B cell (primary cell): ENCODE data around the gene U2AF2. TPM values are rescaled to one million over a fixed set of nuclear protein-coding genes. Genes with fewer than 3 reads are reported as not detected.
A peak's percentile ranks its signal among the peaks of the same experiment; 100 is the strongest.

Experiments used
- ATAC-seq: fragments of 200-7000 bp; cut with Tn5 transposase; one replicate; pipeline ENCODE4 v1.10.0; 2021; ENCODE audit warnings: low read depth, mild to moderate bottlenecking, moderate number of reproducible peaks, moderate library complexity
- CTCF ChIA-PET: fragments of 350-600 bp; sonication (Branson Sonifier 250); formaldehyde crosslinking; loops from one replicate; lab custom pipeline; 2021; ENCODE audit warnings: antibody characterized with exemption, inconsistent platforms; lab: Charles Lee
- POLR2A ChIA-PET: fragments of 350-600 bp; sonication (Branson Sonifier 250); formaldehyde crosslinking; loops from one replicate; lab custom pipeline; 2021; ENCODE audit warnings: antibody characterized with exemption; lab: Charles Lee
- DNase-seq: peaks from one replicate; pipeline ENCODE4 v3.0.0; 2013
- H2AFZ ChIP-seq: 2 replicates; pipeline ENCODE4 v1.6.1; 2012; ENCODE audit warnings: mild to moderate bottlenecking, low read depth, low read length; ENCODE audit not compliant: insufficient read depth, poor library complexity, severe bottlenecking
- H3K27ac ChIP-seq, 2 donors: 1 replicate in 1 of 2; 2 replicates in 1 of 2; pipeline ENCODE4 v1.5.1; 2012 to 2013; ENCODE audit warnings: low read length in 2 of 2, mild to moderate bottlenecking in 2 of 2, moderate library complexity in 1 of 2
- H3K27me3 ChIP-seq, 4 experiments: fragments of 200-600 bp in 1 of 4; sonication (generic) in 1 of 4; replicated peaks in 1 of 4; 1 replicate in 2 of 4; 2 replicates in 2 of 4; pipeline versions ENCODE4 v1.6.1 to v1.7.0; 2013 to 2016; ENCODE audit warnings: low read length in 3 of 4, mild to moderate bottlenecking in 2 of 4, mixed read lengths in 1 of 4, moderate library complexity in 1 of 4; ENCODE audit not compliant: insufficient read depth in 4 of 4, control insufficient read depth in 3 of 4; ENCODE audit errors: control extremely low read depth in 1 of 4
- H3K36me3 ChIP-seq, 2 experiments: replicated peaks in 1 of 2; 1 replicate in 1 of 2; 2 replicates in 1 of 2; pipeline versions ENCODE4 v1.6.1 to v1.7.1; 2013; ENCODE audit warnings: low read length in 1 of 2; ENCODE audit not compliant: insufficient read depth in 2 of 2, control insufficient read depth in 1 of 2; ENCODE audit errors: control extremely low read depth in 1 of 2, extremely low read depth in 1 of 2
- H3K4me1 ChIP-seq, 2 donors: fragments of 200-600 bp in 1 of 2; sonication (generic) in 1 of 2; 1 replicate in 1 of 2; 2 replicates in 1 of 2; pipeline versions ENCODE4 v1.5.1 to v1.6.1; 2013 to 2017; ENCODE audit warnings: low read length in 2 of 2; ENCODE audit not compliant: control insufficient read depth in 2 of 2, insufficient read depth in 2 of 2
- H3K4me2 ChIP-seq: replicated peaks from 2 replicates; pipeline ENCODE3; 2012; ENCODE audit warnings: mild to moderate bottlenecking, low read depth, low read length; ENCODE audit not compliant: poor library complexity, severe bottlenecking
- H3K4me3 ChIP-seq, 5 experiments: fragments of 200-600 bp in 1 of 5; sonication (generic) in 1 of 5; 1 replicate in 3 of 5; 2 replicates in 2 of 5; pipeline versions ENCODE4 v1.5.1 to v1.7.0; 2011 to 2016; ENCODE audit warnings: low read length in 4 of 5, mild to moderate bottlenecking in 4 of 5, low read depth in 2 of 5, control low read depth in 1 of 5, moderate library complexity in 1 of 5; ENCODE audit not compliant: insufficient read depth in 1 of 5; ENCODE audit errors: control extremely low read depth in 1 of 5, extremely low read depth in 1 of 5
- H3K79me2 ChIP-seq: fragments of 200-600 bp; sonication (generic); one replicate; pipeline ENCODE4 v1.6.0; 2016; ENCODE audit warnings: low read length; ENCODE audit not compliant: control insufficient read depth, insufficient read depth
- H3K9ac ChIP-seq: fragments of 200-600 bp; sonication (generic); 2 replicates; pipeline ENCODE4 v1.6.1; 2017; ENCODE audit warnings: mild to moderate bottlenecking, low read length, moderate library complexity
- H3K9me3 ChIP-seq, 3 donors: one replicate each; pipeline versions ENCODE4 v1.6.1 to v1.7.1; 2013; ENCODE audit warnings: low read length in 2 of 3; ENCODE audit not compliant: control insufficient read depth in 2 of 3, insufficient read depth in 1 of 3; ENCODE audit errors: control extremely low read depth in 1 of 3
- H4K20me1 ChIP-seq: 2 replicates; pipeline ENCODE4 v1.6.0; 2012; ENCODE audit warnings: mild to moderate bottlenecking, low read length; ENCODE audit not compliant: insufficient read depth, control insufficient read depth, poor library complexity, severe bottlenecking
- H3K27ac Mint-ChIP-seq: one replicate; pipeline ENCODE4 v1.8.0; 2021; ENCODE audit warnings: mixed read lengths
- H3K27me3 Mint-ChIP-seq: one replicate; pipeline ENCODE4 v1.8.0; 2021; ENCODE audit warnings: mixed read lengths
- H3K4me1 Mint-ChIP-seq: one replicate; pipeline ENCODE4 v1.8.0; 2021; ENCODE audit warnings: mixed read lengths
- H3K4me3 Mint-ChIP-seq: one replicate; pipeline ENCODE4 v1.8.0; 2021; ENCODE audit warnings: mixed read lengths
- H3K9me3 Mint-ChIP-seq: one replicate; pipeline ENCODE4 v1.8.0; 2022; ENCODE audit warnings: mixed read lengths; ENCODE audit not compliant: insufficient read depth
- EZH2 ChIP-seq: IDR thresholded peaks from 2 replicates; pipeline ENCODE4 v1.6.1; 2012; ENCODE audit warnings: borderline replicate concordance, low read depth, mild to moderate bottlenecking, moderate library complexity, low read length; ENCODE audit not compliant: insufficient read depth, poor library complexity, severe bottlenecking
- WGBS: methylation state at CpG from one replicate; pipeline ENCODE4 v1.1.5; 2013; ENCODE audit warnings: missing lambda C conversion rate; ENCODE audit not compliant: insufficient coverage; 5-methylcytosine and 5-hydroxymethylcytosine counted together
- intact Hi-C: fragments of 100-400 bp; cut with micrococcal nuclease; formaldehyde crosslinking; loops from one replicate; pipeline ENCODE4 v1.10.0; 2022
- polyA plus RNA-seq: library from polyadenylated mRNA; depleted of rRNA; stranded (reverse); fragments of >200 nt; gene quantifications from 2 replicates; pipeline ENCODE4 v1.2.3, GENCODE V29; 2012
- total RNA-seq, 2 donors: library from RNA; stranded (reverse); fragments of 120-200 nt in 1 of 2; gene quantifications; 1 replicate in 1 of 2; 2 replicates in 1 of 2; pipeline versions ENCODE4 v1.2.3 to v1.2.4, GENCODE V29; 2013 to 2022
- TF ChIP-seq, protein P1 (sequence below): fragments of 200-600 bp; IDR thresholded peaks from one replicate; pipeline ENCODE4 v1.8.0; 2022; ENCODE audit warnings: antibody characterized with exemption, mild to moderate bottlenecking

The U2AF2 gene
- total and polyA plus RNA-seq, 2 donors (not counting 1 experiment from before 2014, with no cell fraction given), result 275 to 300 TPM

DNA sequence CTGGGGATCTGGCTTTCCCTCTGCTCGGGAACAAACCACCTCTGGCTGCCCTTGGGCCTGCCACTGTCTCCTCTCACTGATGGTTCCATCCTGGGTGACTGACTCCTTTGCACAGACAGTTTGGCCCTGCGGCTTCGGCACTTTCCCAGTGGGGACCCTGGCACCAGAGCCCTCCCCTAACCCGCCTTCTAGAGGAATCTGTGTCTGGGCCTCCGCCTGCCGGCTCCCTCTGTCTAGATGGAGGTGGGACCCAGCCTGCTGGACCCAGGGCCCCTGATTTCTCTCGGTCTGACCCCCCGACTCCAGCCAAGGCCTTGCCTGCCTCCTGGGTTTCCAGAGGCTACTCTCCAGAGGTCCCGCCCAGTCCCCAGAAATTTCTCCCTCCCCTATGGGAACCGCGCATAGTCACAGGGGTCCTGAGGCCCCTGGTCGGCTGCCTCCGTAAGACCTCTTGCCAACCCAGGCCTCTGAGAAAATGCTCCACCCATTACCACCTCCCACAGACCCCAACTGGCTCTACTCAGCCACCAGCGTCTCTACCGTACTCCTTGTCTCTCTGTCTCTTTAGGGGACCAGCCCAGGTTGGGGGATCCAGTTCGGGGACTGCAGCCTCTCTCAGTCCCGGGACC lies 4.1 kb upstream of the U2AF2 start:
- Histone ChIP-seq H3K79me2 (peaks cover 32% of the 10 kb centered on the region), H3K4me2 (no peak overlapping the region), H3K4me3 (no peak overlapping the region), H3K4me1 (peaks cover 22 to 40% of the 10 kb centered on the region in 2 donors), H3K27ac (no peak overlapping the region), H2AFZ (no peak overlapping the region), H3K9ac (no peak overlapping the region), H3K9me3 (no peaks in the 10 kb centered on the region), H4K20me1 (peaks cover 4% of the 10 kb centered on the region), H3K36me3 (peaks cover 0 to 25% of the 10 kb centered on the region in 2 experiments), H3K27me3 (no peaks in the 10 kb centered on the region)
- ChIA-PET CTCF (interaction anchor here (7.2 kb wide), 1 partner anchor 15 kb away, joined by 131 read pairs; no protein-coding TSS in a partner anchor), POLR2A (interaction anchor here (0.6 to 2.0 kb wide), 3 partner anchors 18 to 162 kb away, joined by 4 to 8 read pairs (median 8); no protein-coding TSS in a partner anchor)
- peaks cover 40% of the 10 kb centered on the region for H3K4me1 Mint-ChIP-seq
- H3K27ac Mint-ChIP-seq, result peak overlapping the region; percentile 86
- WGBS, result 98% methylated on average over 17 of the region's 17 CpGs
- intact Hi-C loops, result no loop called here
- ATAC-seq, result no peak
- no peaks in the 10 kb centered on the region for H3K9me3 Mint-ChIP-seq
- TF ChIP-seq EZH2, result no peak
- TF ChIP-seq, protein P1, sequence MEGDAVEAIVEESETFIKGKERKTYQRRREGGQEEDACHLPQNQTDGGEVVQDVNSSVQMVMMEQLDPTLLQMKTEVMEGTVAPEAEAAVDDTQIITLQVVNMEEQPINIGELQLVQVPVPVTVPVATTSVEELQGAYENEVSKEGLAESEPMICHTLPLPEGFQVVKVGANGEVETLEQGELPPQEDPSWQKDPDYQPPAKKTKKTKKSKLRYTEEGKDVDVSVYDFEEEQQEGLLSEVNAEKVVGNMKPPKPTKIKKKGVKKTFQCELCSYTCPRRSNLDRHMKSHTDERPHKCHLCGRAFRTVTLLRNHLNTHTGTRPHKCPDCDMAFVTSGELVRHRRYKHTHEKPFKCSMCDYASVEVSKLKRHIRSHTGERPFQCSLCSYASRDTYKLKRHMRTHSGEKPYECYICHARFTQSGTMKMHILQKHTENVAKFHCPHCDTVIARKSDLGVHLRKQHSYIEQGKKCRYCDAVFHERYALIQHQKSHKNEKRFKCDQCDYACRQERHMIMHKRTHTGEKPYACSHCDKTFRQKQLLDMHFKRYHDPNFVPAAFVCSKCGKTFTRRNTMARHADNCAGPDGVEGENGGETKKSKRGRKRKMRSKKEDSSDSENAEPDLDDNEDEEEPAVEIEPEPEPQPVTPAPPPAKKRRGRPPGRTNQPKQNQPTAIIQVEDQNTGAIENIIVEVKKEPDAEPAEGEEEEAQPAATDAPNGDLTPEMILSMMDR, result no peak
- peak overlapping the region; percentile 59 for H3K4me3 Mint-ChIP-seq
- H3K27me3 Mint-ChIP-seq, result no peaks in the 10 kb centered on the region
- DNase-seq, result no peak

DNA sequence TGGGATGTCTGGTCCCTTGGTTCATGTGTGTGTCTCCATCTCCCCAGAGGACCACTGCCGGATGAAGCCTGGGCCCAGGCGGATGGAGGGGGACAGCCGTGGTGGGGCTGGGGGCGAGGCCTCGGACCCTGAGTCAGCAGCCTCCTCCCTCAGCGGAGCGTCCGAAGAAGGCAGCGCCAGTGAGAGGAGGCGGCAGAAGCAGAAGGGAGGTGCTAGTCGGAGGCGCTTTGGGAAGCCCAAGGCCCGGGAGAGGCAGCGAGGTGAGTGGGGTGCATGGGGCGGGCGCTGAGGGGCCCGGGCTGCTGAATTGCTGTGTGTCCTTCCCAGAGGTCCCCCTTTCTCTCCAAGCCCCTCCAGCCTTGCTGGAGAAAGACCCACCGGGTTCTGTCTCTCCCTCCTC lies 3.6 kb upstream of the U2AF2 start:
- TF ChIP-seq EZH2, result no peak
- TF ChIP-seq, protein P1, result no peak
- Histone ChIP-seq H4K20me1 (peaks cover 9% of the 10 kb centered on the region), H2AFZ (no peak overlapping the region), H3K9me3 (no peaks in the 10 kb centered on the region), H3K9ac (no peak overlapping the region), H3K4me1 (peaks cover 27 to 45% of the 10 kb centered on the region in 2 donors), H3K4me2 (no peak overlapping the region), H3K79me2 (peaks cover 32% of the 10 kb centered on the region), H3K27me3 (no peaks in the 10 kb centered on the region), H3K27ac (no peak overlapping the region), H3K36me3 (peaks cover 0 to 25% of the 10 kb centered on the region in 2 experiments), H3K4me3 (no peak overlapping the region)
- peak overlapping the region; percentile 30 for H3K4me3 Mint-ChIP-seq
- ChIA-PET POLR2A (no interaction called here), CTCF (no interaction called here)
- H3K27me3 Mint-ChIP-seq, result no peaks in the 10 kb centered on the region
- peaks cover 45% of the 10 kb centered on the region for H3K4me1 Mint-ChIP-seq
- intact Hi-C loops, result no loop called here
- H3K27ac Mint-ChIP-seq, result peak overlapping the region; percentile 54
- DNase-seq (no peak), ATAC-seq (no peak)
- WGBS, result 93% methylated on average over 14 of the region's 18 CpGs
- no peaks in the 10 kb centered on the region for H3K9me3 Mint-ChIP-seq
